ENCODE results near the gene SPATA33. TPM values are rescaled to one million over a fixed set of nuclear protein-coding genes. Genes with fewer than 3 reads are reported as not detected.

SPATA33 gene
- total RNA-seq, 1 donor from 2014 or later = 38.4 TPM

DNA sequence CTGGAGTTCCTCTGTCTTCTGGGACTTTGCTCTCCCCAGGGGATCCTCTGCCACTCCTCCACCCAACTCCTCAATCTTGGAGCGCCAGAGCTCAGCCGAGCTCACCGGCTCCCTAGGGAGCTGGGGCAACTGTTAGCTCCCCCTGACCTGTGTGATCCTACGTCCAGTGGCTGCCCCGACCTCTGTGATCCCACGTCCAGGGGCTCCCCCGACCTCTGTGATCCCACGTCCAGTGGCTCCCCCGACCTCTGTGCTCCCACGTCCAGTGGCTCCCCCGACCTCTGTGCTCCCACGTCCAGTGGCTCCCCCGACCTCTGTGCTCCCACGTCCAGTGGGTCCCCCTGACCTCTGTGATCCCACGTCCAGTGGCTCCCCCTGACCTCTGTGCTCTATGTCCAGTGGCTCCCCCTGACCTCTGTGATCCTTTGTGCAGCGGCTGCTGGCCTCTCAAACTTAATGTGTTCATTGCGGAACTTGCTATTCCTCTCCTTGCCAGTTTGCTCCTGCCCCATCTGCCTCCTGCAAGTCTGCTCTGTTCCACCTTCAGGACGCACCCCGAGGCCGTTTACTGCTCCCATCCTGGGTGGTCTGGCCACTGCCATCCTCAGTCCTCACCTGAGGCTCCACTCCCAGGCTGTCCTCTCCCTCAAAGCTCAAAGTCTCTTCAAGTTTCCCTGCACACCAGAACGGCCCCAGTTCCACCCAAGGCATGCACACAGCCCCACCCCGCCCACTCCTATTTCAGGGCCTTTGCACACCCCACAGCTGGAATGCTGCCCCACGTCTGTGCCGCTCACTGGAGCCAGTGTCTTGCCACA is 60.3 kb downstream of the SPATA33 start:
- no peaks in the 10 kb centered on the region for H3K9me3 Mint-ChIP-seq (ENCODE audit: low read depth)
- H3K27ac Mint-ChIP-seq = no peak overlapping the region
- DNase-seq (ENCODE audit: low spot score, unreplicated experiment) = no peak
- H3K4me1 Mint-ChIP-seq (ENCODE audit: low read depth) = peaks cover 13% of the 10 kb centered on the region
- TF ChIP-seq, protein P1, sequence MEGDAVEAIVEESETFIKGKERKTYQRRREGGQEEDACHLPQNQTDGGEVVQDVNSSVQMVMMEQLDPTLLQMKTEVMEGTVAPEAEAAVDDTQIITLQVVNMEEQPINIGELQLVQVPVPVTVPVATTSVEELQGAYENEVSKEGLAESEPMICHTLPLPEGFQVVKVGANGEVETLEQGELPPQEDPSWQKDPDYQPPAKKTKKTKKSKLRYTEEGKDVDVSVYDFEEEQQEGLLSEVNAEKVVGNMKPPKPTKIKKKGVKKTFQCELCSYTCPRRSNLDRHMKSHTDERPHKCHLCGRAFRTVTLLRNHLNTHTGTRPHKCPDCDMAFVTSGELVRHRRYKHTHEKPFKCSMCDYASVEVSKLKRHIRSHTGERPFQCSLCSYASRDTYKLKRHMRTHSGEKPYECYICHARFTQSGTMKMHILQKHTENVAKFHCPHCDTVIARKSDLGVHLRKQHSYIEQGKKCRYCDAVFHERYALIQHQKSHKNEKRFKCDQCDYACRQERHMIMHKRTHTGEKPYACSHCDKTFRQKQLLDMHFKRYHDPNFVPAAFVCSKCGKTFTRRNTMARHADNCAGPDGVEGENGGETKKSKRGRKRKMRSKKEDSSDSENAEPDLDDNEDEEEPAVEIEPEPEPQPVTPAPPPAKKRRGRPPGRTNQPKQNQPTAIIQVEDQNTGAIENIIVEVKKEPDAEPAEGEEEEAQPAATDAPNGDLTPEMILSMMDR (IDR thresholded peaks at IDR 0.05; ENCODE audit: unreplicated experiment) = no peak
- peaks cover 7% of the 10 kb centered on the region for H3K27me3 Mint-ChIP-seq
- H3K4me3 Mint-ChIP-seq (ENCODE audit: low read depth) = no peak overlapping the region
- peaks cover 6% of the 10 kb centered on the region for H3K36me3 Mint-ChIP-seq (ENCODE audit: insufficient read depth)

Other genes starting within 250 kb of the SPATA33 start
- 178 and 183 TPM in 2 replicates for gene ANKRD11, start 167.3 kb upstream of the SPATA33 start, total RNA-seq
- 183 and 184 TPM in 2 replicates for gene SPG7, start 149.4 kb upstream of the SPATA33 start, total RNA-seq
- 1,643 and 1,699 TPM in 2 replicates for gene RPL13, start 97.2 kb upstream of the SPATA33 start, total RNA-seq
- 0.41 and 0.84 TPM in 2 replicates for gene CPNE7, start 82.1 kb upstream of the SPATA33 start, total RNA-seq
- gene DPEP1, start 44.2 kb upstream of the SPATA33 start, total RNA-seq = 29.6 and 36.3 TPM in 2 replicates
- 96.5 and 105 TPM in 2 replicates for gene CHMP1A, start 128 bp upstream of the SPATA33 start, total RNA-seq
- 183 and 192 TPM in 2 replicates for gene CDK10, start 28.9 kb downstream of the SPATA33 start, total RNA-seq
- gene SPATA2L, start 43.9 kb downstream of the SPATA33 start, total RNA-seq = 14.0 and 15.5 TPM in 2 replicates
- gene VPS9D1, start 63.1 kb downstream of the SPATA33 start, total RNA-seq = 17.4 and 17.9 TPM in 2 replicates
- gene ZNF276, start 63.7 kb downstream of the SPATA33 start, total RNA-seq = 22.5 and 25.0 TPM in 2 replicates
- gene FANCA, start 158.8 kb downstream of the SPATA33 start, total RNA-seq = 74.5 and 81.6 TPM in 2 replicates
- 24.2 TPM in 2 replicates for gene SPIRE2, start 170.6 kb downstream of the SPATA33 start, total RNA-seq
- gene TCF25, start 215.8 kb downstream of the SPATA33 start, total RNA-seq = 177 and 199 TPM in 2 replicates